CD4-positive, alpha-beta T cell treated with Interleukin-10 for 1 hour (primary cell): ENCODE results near the gene CHAF1A.

Experiments used
- DNase-seq: peaks from one replicate; pipeline ENCODE4 v3.0.0-alpha.2; 2020

Gene CHAF1A

DNA sequence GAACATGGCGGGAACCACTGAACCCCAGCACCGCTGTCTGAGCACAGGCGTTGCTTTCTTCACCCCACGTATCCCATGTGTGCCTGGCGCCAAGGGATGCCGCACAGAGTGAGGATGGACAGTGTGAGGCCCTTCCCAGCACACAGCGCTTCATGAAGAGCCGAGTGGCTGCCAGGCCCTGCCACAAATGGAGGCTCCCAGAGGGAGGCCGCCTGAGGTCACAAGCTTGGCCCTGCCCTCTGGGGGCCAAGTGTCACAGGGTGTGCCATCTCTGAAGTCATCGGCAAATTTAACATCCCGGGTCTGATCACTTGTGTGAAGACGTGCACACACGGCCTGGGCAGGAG lies 34.7 kb upstream of the CHAF1A start:
- no peak for DNase-seq

GRCh38 chr19:4368128-4368820 lies 34.2 kb upstream of the CHAF1A start:
- DNase-seq = peak; percentile 19

- DNase-seq = peak; percentile 86
These were observed 33.1 kb upstream of the CHAF1A start for GRCh38 chr19:4369109-4369887.

GRCh38 chr19:4369888-4370260 lies 32.6 kb upstream of the CHAF1A start:
- DNase-seq = peak; percentile 78

- no peak for DNase-seq
These were observed 31.9 kb upstream of the CHAF1A start for GRCh38 chr19:4370418-4371041.

GRCh38 chr19:4371247-4372164 lies 30.9 kb upstream of the CHAF1A start:
- DNase-seq = no peak

GRCh38 chr19:4372165-4373012 lies 30.1 kb upstream of the CHAF1A start:
- no peak for DNase-seq

DNA sequence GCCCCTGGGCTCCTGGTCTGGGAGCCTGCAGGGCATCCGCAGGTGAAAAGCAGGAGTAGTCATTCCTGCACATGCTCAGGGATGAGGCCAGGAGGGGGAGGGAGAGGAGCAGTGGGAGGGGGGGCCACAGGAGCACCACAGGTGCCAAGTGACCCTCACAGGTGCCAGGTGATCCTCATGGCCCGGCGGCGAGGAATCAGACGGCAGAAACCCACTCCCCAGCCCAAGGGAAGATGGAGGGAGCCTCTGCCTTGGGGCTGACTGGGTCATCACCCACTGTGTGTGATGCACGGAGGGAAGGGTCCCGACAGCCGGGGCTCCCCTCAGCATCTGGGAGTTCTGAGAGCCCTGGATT lies 29.4 kb upstream of the CHAF1A start:
- DNase-seq = no peak

- no peak for DNase-seq
These were observed 28.6 kb upstream of the CHAF1A start for GRCh38 chr19:4373601-4374497.

DNA sequence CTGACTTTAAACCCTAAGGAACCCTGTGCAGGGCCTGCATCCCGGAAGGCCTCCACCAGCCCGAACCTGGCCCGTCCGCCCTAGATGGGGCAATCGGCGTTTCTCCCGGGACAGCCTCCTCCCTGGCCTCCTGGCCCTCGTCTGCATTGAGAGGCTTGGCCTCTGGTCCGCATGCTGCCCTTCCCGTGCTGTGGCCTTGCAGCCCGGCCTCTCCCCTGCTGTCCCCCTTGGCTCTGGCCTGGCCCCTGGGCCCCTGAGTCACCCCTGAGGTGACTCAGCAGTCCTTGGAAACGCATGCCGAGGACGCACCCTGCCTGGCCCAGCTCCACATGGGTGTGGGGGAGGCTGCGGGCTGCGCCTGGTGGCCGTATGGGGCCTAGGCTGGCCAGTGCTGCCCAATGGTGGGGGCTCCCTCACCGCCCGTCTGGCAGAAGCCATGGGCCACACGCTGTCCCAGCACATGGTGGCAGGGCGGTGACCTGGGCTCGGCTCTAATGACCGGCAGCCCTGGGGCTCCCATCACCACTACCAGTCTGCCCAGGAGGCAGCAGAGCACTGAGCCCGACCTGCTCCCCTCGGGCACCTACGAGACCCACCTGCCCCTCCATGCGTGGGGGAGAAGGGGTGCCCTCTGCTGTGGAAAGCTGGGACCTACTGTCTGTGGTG lies 27.8 kb upstream of the CHAF1A start:
- DNase-seq = no peak

DNA sequence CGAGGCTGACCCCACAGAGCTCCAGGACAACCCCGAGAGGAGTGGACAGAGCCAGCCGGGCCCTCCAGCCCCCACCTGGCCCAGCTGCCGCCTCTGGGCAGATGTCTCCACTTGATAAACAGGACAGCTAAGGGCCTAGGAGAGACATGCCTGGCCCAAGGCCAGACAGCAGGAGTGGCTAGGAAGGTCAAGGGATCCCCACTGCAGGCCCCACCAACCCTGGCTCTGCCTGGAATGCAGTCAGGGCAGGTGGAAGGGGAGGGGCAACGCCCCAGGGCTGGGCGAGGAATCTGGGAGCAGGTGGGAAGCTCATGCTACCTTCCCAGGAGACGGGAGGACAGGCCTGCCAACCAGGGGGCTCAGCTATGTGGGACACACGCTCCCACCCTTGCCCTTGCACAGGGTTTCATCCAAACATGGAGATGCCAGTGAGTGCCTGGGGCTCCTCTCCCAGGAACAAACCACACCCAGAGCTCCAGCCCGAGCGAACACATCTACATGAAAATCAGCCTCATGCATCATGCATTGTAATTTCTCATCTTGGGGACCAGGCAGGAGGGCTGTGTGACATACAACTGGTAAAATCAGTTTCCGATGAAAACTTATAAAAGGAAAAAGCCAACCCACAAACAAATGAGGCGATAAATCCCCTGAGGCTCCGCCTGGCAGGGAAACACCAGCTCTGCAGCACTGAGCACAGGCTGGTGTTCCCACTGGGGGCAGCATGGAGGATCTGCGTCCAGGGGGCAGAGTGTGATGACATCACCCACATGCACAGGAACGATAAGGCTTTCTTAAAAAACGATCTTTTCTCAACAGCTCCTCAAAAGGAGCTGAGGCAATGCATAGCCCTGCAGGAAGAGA lies 27.0 kb upstream of the CHAF1A start:
- DNase-seq = no peak

- DNase-seq = no peak
These were observed 26.3 kb upstream of the CHAF1A start for GRCh38 chr19:4376028-4376670.

GRCh38 chr19:4376671-4376990 lies 25.8 kb upstream of the CHAF1A start:
- no peak for DNase-seq

- no peak for DNase-seq
These were observed 25.3 kb upstream of the CHAF1A start for GRCh38 chr19:4376991-4377781.

DNA sequence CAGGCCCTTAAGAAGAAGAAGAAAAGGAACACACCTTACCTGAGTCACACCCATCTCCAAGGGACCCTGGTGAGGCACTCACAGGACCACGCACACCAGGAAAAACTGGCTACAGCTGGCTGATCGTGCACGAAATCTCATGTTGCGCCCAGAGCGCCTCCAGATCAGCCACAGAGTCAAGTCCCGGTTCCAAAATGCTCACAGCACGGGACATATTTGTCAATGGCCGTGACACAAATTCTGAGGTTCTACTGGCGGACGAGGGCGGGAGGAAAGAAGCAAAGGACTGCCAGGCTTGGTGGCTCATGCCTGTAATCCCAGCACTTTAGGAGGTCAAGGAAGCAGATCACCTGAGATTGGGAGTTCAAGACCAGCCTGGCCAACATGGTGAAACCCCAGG lies 23.6 kb upstream of the CHAF1A start:
- DNase-seq = no peak

- DNase-seq = peak; percentile 26
These were observed 22.8 kb upstream of the CHAF1A start for GRCh38 chr19:4379383-4380253.

DNA sequence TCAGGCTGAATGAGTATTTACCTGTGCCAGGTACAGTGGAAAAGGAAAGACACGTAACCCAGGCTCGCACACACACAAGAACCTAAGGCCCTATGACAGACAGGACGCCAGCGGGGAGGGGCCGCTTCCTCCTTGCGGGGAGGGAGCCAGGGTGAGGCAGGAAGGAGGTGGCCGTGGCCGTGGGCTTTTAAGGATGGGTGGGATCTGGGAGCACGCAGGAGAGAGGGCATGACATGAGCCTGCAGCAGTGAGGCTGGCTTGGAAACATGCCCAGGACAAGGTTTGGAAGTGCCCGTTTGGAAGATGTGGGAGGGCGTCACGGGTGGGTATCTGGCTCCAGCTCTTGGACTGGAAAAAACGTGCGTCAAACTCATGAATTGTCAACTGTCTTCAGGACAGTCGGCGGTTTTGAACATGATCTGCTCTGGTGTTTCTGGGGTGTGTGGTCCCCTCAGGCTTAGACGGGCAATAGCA lies 22.1 kb upstream of the CHAF1A start:
- DNase-seq = peak; percentile 64
